K562 treated with DMSO at 1 percent for 4 hours (cell line): ENCODE results near the gene MYRIP. TPM values are rescaled to one million over a fixed set of nuclear protein-coding genes. Genes with fewer than 3 reads are reported as not detected.

Experiments used
- total RNA-seq: library from RNA; unstranded; fragments of 300-600 nt; gene quantifications from 2 replicates; pipeline ENCODE4 v1.2.3, GENCODE V29; 2022; ENCODE audit not compliant: insufficient read depth

MYRIP gene
- not detected in 2 replicates for total RNA-seq

DNA sequence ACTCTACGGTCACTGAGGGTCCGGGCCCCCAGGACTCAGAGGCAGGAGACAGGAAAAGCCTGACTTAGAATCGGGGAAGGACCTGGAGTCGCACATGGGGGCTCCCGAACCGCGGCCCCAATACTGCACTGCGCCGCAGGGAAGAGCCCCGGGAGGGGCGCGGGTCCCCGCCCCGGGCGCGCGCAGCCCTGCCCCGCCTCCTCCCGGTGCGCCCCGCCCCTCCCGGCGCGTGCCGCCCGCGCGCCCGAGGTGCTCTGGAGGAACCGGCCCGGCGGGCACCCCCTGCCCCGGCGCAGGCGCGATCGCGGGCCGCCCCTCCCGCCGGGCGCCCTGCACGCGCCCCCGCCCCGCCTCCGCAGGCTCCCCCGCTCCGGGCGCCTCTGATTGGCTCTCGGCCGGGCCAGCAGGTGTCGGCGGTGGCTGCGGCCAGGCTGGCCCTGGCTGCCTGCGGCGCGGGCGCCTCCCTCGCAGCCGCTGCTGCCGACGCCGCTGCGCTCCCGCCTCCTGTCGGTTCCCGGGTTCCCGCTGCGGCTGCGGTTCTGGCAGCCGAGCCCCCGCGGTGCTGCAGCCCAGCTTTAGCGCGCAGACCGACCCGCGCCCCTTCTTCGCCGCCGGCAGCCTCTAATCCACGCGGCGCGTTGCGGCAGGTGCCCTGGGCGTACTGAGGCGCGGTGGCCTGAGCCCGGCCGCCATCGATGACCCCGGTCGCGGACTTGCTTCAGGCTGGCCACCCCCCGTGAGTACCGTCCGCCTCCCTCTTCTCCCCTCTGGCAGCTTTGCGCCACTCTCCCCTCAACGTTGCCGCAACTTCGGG, at the start of gene MYRIP:
Gene MYRIP, plus strand, starts transcription at position 429 of the 814 bp plus-strand sequence. CDS start 91,208 bp downstream, outside the sequence.

GRCh38 chr3:40309418-40309924, 500.1 kb downstream of the MYRIP start, which contains the start of gene EIF1B:
TSS of gene EIF1B (plus strand) at chr3:40309707. CDS start at chr3:40309942, 235 bp downstream.

